Raji (cell line): ENCODE results near the gene TBL1X.

Experiments
- POLR2A ChIP-seq: IDR thresholded peaks from 2 replicates; pipeline ENCODE4 v1.6.1; 2011; ENCODE audit warnings: low read depth, low read length, control low read depth; ENCODE audit not compliant: insufficient read depth

Gene TBL1X

DNA sequence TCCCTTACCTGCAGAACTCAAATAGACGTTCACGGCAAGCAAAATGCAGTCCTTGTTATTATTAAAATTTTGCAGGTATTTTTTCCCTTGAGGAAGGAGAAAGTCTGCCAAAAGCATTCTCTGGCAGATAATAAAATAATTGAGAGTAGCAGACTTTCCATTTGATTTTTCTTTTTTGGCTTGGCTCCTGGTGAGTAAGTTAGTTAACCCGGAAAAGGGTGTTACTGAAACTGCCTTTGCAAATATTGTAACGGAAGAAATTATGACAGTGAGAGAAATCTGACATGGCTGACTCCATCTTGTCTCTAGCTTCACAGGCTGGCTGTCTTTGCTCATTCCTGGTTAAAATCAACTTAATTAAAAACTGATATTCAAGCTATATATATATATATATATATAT, 200.3 kb downstream of the TBL1X start:
- no peak for TF ChIP-seq POLR2A

DNA sequence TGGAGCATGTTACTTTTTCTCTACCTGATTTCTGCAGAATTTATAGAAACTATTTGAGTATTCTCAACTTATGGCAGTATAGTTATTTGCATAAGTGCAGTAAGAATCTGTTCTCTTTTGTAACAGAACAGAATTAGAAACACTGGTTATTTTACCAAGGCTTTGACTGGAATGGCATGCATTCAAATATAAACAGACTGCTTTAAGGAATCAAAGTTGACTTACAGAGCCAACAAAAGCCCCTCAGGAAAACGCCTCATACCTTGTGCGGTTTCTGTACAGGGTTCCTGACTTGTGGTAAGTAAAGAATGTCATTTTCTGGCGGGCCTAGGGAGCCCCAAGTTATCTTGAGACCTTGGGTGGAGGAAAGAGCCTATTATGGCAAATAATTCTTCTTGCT, 203.7 kb downstream of the TBL1X start:
- no peak for TF ChIP-seq POLR2A

DNA sequence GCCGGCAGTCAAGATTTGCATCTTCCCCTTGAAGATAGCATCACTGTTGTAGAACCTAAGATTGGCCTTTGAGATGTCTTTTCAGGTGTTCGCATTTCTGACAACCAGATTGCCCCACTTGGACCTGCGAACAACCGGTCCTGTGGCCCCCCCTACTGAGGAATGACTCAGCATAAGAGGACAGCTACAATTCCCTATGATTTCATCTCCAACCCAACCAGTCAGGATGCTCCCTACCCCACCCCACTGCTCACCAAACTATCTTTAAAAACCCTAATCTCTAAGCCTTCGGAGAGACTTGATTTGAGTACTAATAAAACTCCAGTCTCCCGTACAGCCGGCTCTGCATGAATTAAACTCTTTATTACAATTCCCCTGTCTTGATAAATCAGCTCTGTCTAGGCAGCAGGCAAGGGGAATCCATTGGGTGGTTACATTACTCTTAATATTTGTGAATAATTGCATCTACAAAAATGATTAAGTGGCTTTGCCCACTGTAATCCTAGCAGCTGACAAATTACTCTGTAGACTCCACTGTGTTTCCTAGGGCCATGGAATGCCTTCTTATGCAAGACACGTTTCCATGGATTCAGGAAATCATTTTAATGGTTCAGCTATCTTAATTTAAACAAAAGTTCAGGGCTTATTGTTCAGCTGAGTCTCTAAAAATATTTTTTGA, 205.4 kb downstream of the TBL1X start:
- no peak for TF ChIP-seq POLR2A

DNA sequence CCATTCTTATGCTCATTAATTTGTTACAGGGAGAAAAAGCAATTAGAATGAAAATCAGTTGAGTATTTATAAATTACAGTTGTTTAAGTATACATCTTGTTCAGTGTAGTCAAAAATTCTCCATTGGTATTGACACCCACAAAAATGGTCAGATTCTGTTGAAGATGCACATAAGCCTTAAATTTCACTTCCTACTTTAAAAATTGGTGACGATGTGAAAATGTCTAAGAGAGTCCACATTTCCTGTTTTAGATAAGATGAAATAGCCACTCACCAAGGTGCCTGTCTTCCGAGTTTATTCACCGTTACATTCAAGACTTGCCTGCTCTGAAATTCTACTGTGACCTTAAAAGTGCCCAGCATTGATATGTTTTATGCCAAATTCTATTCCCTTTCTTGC, 207.1 kb downstream of the TBL1X start:
- no peak for TF ChIP-seq POLR2A

DNA sequence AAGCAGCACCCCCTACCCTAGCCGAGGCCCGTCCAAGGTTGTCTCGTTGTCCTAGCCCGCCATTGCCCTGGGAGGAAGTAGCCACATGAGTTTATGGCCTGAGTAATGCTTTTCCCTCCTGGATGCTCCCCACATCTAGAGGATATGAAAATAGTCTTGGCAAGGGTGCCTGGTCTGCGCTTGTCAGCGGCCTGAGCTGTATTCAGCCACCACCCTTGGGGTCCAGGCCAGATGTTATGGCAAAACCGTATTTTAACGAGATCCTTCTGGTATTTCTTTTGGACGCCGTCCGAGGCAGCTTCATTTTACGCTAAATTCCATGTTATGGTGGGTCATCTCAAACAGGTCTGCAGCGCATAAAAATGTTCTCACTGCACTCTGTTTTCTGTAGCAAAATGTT, 211.4 kb downstream of the TBL1X start:
- TF ChIP-seq POLR2A, result no peak

DNA sequence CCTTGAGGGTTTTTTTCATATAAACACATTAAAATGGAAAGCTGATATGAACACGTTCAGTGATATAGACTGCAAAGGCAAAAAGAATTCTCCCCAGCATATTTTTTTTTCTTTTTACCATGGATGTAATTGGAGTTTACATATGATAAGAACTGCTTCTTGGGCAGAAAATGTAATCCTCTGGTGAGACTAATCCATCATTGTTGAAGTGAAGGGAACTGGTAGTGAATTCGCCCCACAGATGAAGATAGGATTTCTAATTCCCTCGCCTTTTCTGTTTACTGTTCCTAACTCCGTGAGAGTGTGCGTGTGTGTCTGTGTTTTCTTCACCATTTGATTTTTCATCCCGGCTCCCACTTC, 211.9 kb downstream of the TBL1X start:
- TF ChIP-seq POLR2A, result no peak

DNA sequence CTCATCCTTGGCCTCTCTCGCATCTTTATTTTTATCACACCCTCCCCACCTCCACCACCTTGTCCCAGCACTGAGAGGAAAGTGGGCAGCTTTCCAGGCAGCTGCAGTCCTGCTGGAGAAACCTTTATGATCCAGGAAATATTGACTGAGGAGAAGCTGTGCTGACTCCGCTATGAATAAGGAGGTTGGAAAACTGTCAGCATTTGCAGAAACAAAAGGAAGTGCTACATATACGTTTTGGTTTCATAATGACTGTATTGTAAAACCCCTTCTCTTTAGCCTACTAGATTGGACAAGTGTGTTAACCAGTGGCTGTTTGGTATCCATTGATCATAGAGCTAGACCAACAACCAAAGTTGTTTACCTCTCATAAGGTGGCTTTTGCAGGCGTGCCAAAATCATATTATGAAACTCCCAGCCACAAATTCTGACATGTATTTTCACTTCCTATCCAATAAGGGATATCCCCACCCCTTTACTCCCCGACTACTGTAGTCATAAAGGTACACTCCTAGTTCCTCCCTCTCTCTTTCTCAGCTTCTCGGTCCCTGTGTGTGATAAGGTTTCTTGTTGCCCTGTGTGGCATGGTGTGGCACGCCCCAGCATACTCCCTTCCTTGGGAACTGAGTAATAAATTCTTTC, 212.4 kb downstream of the TBL1X start:
- no peak for TF ChIP-seq POLR2A

DNA sequence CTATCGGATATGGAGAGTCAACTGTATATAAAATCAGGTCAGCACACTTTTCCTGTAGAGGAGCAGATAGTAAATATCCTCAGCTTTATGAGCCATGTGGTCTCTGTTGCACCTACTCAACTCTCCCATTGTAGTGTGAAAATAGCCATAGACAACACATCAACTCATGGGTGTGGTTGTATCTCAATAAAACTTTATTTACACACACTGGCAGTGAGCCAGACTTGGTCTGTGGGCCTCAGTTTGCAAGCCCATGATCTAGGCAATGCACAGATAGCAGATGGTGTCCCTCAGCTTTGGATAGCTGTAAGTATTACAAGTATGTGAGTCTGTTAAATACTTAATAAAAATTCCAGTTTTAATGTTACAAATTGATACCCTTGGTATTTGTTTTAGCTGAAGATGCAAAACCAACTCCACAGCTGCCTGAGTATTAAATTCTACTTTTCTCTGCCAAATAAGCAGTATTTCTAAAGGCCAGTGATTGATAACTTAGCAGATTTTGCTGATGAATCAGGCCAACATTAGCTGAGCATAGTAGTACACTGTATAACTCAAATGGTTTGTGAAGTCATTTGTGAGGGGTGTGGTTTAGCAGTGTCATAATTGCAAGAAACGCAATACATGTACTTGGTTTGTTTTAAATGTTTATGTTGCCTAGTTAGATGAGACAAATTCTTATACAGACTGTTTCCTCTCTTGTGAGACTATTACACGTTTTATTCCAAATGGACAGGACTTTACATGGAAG, 213.5 kb downstream of the TBL1X start:
- TF ChIP-seq POLR2A, result no peak

DNA sequence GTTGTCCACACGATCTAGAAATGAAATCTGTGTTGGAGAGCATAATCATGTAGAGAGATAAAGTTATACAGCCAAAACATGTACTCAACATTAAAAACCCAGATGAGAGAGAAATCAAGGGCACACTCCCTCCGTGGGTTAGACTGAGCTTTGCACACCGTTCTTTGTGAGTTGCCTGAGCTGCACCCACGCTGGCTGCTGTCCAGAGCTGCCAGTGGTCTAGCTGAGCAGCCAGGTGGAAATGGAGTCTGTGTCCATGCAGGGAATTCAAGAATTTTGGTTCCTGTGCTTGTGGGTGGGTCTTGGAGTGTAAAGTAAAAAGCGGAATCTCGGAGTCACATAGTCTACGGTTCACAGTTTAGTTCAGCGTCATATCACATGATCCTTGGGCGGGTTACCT, 216.2 kb downstream of the TBL1X start:
- TF ChIP-seq POLR2A, result no peak

DNA sequence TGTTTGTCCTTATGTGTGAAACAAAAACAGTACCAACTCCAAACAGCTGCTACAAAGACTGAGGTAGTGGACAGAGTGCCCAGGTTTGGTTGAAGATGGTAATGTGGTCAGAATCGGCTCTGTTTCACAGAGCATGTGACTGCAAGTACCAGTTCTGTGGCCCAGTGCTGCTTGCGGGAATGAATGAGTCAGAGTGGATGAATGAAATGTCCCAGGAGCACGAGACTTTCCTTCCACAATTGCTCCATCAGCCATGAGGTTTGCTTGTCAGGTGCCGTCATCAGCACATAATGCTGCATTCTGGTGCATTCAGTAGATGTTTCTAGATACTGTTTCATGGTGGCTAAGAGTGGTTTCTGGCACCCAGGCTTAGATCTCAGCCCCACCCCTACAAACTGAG, 216.6 kb downstream of the TBL1X start:
- no peak for TF ChIP-seq POLR2A

DNA sequence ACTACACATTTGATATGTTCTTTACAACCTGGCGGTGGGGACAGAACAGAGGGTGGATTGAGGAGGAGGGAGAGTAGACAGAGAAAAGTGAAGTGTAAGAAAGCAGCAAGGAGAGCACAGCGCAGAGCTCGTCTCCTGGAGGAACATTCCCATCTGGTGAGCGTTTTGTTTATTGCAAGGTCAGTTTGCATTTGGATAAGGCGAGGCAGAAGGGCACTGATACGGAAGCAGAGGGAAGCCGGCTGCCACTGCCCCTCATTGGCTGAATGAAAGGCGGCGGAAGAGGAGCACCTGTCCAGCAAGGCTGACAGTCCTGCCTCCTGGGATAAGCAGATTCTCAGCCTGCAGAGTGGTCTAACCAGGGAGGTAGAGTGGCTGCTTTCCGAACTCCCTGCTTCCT, 217.6 kb downstream of the TBL1X start:
- no peak for TF ChIP-seq POLR2A

DNA sequence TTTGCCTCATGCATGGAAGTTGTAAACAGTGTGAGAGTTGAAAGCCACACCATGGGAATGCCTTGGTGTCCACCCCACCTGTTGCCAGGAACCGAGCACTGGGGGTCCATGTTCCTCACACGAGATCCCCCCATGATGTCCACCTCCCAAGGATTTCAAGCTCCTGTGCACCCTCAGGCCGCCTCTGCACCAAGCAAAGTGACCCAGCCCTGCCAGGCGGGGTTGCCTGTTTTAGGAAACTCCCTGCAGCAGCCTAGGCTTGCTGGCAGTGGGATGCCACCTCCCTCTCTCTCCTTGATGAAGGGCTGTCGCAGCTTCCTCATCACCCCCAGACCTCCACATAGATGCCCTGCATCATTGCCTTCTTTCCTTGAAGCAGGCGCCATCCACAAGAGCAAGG, 218.0 kb downstream of the TBL1X start:
- no peak for TF ChIP-seq POLR2A

DNA sequence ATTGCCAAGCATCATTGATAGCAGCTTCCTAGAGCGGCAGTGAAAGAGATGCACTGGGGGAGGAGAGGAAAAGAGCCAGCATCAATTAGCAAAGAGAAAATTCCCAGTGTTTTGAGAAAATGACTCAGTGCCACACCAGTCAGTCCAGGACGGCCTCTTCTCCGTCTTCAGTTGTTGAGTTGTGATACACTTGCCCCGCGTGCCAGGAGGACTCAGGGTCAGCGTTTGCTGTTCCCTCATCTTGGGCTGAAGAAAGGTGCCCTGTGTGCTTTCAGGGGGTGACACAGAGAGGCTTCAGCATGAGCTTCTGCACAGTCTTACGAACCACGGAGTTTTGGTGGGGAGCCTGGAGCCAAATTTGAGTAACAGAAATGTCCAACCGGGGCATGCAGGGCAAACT, 218.5 kb downstream of the TBL1X start:
- no peak for TF ChIP-seq POLR2A

DNA sequence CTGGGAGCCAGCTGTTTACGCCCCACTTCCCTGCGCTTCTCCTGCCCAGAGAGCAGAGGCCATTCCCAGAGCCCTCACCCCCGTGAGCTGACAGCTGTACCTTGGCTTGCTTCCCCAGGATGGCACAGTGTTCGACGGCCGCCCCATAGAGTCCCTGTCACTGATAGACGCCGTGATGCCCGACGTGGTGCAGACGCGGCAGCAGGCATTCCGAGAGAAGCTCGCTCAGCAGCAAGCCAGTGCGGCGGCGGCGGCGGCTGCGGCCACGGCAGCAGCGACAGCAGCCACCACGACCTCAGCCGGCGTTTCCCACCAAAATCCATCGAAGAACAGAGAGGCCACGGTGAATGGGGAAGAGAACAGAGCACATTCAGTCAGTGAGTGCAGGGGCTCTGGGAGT, 223.0 kb downstream of the TBL1X start:
- TF ChIP-seq POLR2A, result no peak

DNA sequence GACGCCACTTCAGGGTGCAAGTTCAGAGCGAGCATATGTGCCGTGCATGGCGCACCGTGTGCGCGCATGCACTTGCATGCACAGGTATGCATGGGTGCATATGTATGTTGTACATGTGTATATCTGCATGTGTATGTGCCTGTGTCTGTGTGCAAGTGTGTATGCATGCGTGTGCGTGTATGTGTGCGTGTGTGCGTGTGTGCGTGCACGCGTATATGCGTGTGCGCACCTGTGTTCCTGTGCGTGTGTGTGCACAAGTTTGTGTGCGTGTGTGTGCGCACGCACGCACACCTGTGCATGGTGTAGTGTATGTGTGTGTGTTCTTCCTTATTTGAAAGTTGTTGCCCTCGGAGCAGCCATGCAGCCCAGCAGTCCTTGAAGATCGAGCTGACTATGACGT, 224.0 kb downstream of the TBL1X start:
- no peak for TF ChIP-seq POLR2A

DNA sequence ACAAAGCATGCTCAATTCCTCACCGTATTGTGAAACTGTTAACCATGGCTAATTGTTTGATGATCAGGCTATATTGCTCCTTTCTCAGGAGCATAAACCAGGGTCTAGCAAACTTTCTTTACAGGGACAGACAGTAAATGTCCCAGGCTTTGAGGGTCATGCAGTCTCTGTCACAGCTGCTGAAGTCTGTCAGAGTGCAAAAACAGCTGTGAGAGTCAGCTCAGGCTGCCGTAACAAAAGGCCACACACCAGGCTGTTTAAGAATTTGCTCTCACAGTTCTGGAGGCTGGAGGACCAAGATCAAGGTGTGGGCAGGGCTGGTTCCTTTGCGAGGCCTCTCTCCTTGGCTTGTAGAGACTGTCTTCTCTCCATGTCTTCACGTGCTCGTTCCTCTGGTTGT, 225.2 kb downstream of the TBL1X start:
- TF ChIP-seq POLR2A, result no peak

DNA sequence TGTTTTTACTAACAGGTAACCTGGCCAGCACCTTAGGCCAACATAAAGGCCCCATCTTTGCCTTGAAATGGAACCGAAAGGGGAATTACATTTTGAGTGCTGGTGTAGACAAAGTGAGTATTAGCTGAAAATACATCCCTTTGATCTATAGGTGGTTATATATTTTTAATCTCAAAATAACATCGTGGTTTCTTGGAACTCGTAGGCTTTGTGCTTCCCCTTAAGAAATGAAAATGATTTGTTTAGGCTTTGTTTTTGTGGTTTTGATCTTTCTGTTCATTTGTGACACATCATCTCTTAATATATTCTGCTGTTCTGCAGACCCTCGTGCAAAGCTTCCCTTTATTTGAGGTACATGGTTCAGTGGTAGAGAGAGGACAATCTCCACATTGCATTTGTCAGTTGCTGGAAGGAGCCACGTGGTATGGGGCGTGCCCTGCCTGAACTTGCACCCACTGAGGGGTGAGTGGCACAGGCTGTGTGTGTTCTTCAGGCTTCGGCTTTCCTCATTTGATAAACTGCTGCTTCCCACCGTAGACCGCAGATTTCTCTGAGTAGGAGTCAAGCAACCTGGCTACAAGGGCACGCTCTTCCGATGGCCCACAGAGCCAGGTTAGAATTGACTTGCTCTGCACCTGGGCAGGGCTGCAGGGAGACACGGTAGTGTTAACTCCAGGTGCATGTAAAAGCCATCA, 228.6 kb downstream of the TBL1X start:
- TF ChIP-seq POLR2A, result no peak

DNA sequence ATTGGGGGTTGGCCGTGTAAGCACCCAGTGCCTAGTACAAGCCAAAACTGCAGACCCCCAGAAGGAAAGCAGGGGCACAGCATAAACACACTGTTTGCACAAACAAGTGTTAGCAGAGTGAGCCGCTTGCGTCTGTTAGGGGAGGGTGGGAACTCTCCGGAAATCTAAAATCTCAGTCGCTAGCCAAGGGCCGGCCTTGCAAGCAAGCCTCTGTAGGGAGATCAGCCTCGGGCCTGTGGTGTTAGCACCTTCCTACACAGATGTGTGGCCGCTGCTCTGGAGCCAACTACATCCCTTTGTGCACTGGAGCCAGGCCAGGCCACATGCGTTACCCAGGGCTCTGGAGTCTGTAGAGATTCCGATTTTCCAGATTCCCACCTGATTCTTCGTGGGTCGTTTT, 233.7 kb downstream of the TBL1X start:
- no peak for TF ChIP-seq POLR2A
